Activated naive CD4-positive, alpha-beta T cell treated with anti-CD3 and anti-CD28 coated beads, Interleukin-2, amount 10 ng/mL, durations not matched to agents 7 days and 5 days (primary cell): ENCODE results near the gene FTHL17.

Experiments
- CTCF ChIA-PET: fragments of 350-600 bp; sonication (Branson Sonifier 250); formaldehyde crosslinking; loops from one replicate; lab custom pipeline; 2021; ENCODE audit warnings: antibody characterized with exemption; lab: Charles Lee
- DNase-seq: peaks from one replicate; pipeline ENCODE4 v3.0.0-alpha.2; 2020
- H3K27ac Mint-ChIP-seq: one replicate; pipeline ENCODE4 v1.8.0; 2021; ENCODE audit warnings: mild to moderate bottlenecking, moderate library complexity, mixed read lengths
- H3K27me3 Mint-ChIP-seq: one replicate; pipeline ENCODE4 v1.8.0; 2021; ENCODE audit warnings: mild to moderate bottlenecking, mixed read lengths
- H3K36me3 Mint-ChIP-seq: one replicate; pipeline ENCODE4 v1.8.0; 2021; ENCODE audit warnings: mixed read lengths
- H3K4me1 Mint-ChIP-seq: one replicate; pipeline ENCODE4 v1.8.0; 2021; ENCODE audit warnings: mixed read lengths
- H3K4me3 Mint-ChIP-seq: one replicate; pipeline ENCODE4 v1.8.0; 2021; ENCODE audit warnings: mild to moderate bottlenecking, moderate library complexity, mixed read lengths
- H3K9me3 Mint-ChIP-seq: one replicate; pipeline ENCODE4 v1.8.0; 2021; ENCODE audit warnings: mixed read lengths

FTHL17 gene

GRCh38 chrX:31063114-31063513 is 8.7 kb downstream of the FTHL17 start:
- H3K4me1 Mint-ChIP-seq: no peaks in the 10 kb centered on the region
- no peak overlapping the region for H3K27ac Mint-ChIP-seq
- CTCF ChIA-PET: no interaction called here
- H3K36me3 Mint-ChIP-seq: no peaks in the 10 kb centered on the region
- H3K9me3 Mint-ChIP-seq: peaks cover 6% of the 10 kb centered on the region
- no peaks in the 10 kb centered on the region for H3K27me3 Mint-ChIP-seq
- DNase-seq: no peak
- no peak overlapping the region for H3K4me3 Mint-ChIP-seq

GRCh38 chrX:31061091-31061490 is 10.8 kb downstream of the FTHL17 start:
- DNase-seq: no peak
- H3K4me1 Mint-ChIP-seq: no peaks in the 10 kb centered on the region
- H3K27me3 Mint-ChIP-seq: no peaks in the 10 kb centered on the region
- H3K27ac Mint-ChIP-seq: no peak overlapping the region
- H3K9me3 Mint-ChIP-seq: peaks cover 2% of the 10 kb centered on the region
- no peak overlapping the region for H3K4me3 Mint-ChIP-seq
- CTCF ChIA-PET: no interaction called here
- no peaks in the 10 kb centered on the region for H3K36me3 Mint-ChIP-seq

GRCh38 chrX:31060016-31060415 is 11.8 kb downstream of the FTHL17 start:
- Mint-ChIP-seq H3K9me3 (no peaks in the 10 kb centered on the region), H3K36me3 (no peaks in the 10 kb centered on the region), H3K4me1 (no peaks in the 10 kb centered on the region), H3K27ac (no peak overlapping the region), H3K27me3 (no peaks in the 10 kb centered on the region), H3K4me3 (no peak overlapping the region)
- CTCF ChIA-PET: no interaction called here
- DNase-seq: no peak

- no peaks in the 10 kb centered on the region for H3K9me3 Mint-ChIP-seq
- no peak overlapping the region for H3K27ac Mint-ChIP-seq
- H3K4me3 Mint-ChIP-seq: no peak overlapping the region
- no peaks in the 10 kb centered on the region for H3K36me3 Mint-ChIP-seq
- H3K27me3 Mint-ChIP-seq: no peaks in the 10 kb centered on the region
- no peak for DNase-seq
- H3K4me1 Mint-ChIP-seq: no peaks in the 10 kb centered on the region
- CTCF ChIA-PET: no interaction called here
Measured at GRCh38 chrX:31058284-31058683, 13.6 kb downstream of the FTHL17 start.

- Mint-ChIP-seq H3K4me1 (no peaks in the 10 kb centered on the region), H3K9me3 (no peaks in the 10 kb centered on the region), H3K36me3 (no peaks in the 10 kb centered on the region), H3K27ac (no peak overlapping the region), H3K4me3 (no peak overlapping the region), H3K27me3 (no peaks in the 10 kb centered on the region)
- no peak for DNase-seq
- CTCF ChIA-PET: no interaction called here
Measured at GRCh38 chrX:31057691-31058090, 14.2 kb downstream of the FTHL17 start.

- Mint-ChIP-seq H3K4me1 (no peaks in the 10 kb centered on the region), H3K36me3 (no peaks in the 10 kb centered on the region), H3K27me3 (no peaks in the 10 kb centered on the region), H3K4me3 (no peak overlapping the region), H3K9me3 (no peaks in the 10 kb centered on the region), H3K27ac (no peak overlapping the region)
- CTCF ChIA-PET: interaction anchor here (0.7 kb wide), 1 partner anchor 18 kb away, joined by 3 read pairs; no protein-coding TSS in a partner anchor
- no peak for DNase-seq
Measured at GRCh38 chrX:31057291-31057690, 14.6 kb downstream of the FTHL17 start.

- no peak overlapping the region for H3K4me3 Mint-ChIP-seq
- CTCF ChIA-PET: no interaction called here
Measured at GRCh38 chrX:31053621-31054020, 18.2 kb downstream of the FTHL17 start.

GRCh38 chrX:31039327-31039711 is 32.5 kb downstream of the FTHL17 start:
- Mint-ChIP-seq H3K4me1 (no peaks in the 10 kb centered on the region), H3K27ac (no peak overlapping the region), H3K27me3 (no peaks in the 10 kb centered on the region), H3K36me3 (no peaks in the 10 kb centered on the region), H3K4me3 (no peak overlapping the region), H3K9me3 (no peaks in the 10 kb centered on the region)
- CTCF ChIA-PET: interaction anchor here (0.6 to 3.6 kb wide), 10 partner anchors 7 to 621 kb away, joined by 3 to 29 read pairs (median 3); no protein-coding TSS in a partner anchor
- DNase-seq: no peak

More at GRCh38 chrX:31053621-31054020, 18.2 kb downstream of the FTHL17 start:
- no peaks in the 10 kb centered on the region for H3K36me3 Mint-ChIP-seq
- H3K4me1 Mint-ChIP-seq: no peaks in the 10 kb centered on the region
- H3K27me3 Mint-ChIP-seq: no peaks in the 10 kb centered on the region
- no peak overlapping the region for H3K27ac Mint-ChIP-seq
- no peaks in the 10 kb centered on the region for H3K9me3 Mint-ChIP-seq
- DNase-seq: no peak

- H3K27me3 Mint-ChIP-seq: no peaks in the 10 kb centered on the region
- no peak for DNase-seq
- no peaks in the 10 kb centered on the region for H3K9me3 Mint-ChIP-seq
- no peak overlapping the region for H3K4me3 Mint-ChIP-seq
- H3K36me3 Mint-ChIP-seq: no peaks in the 10 kb centered on the region
- no peaks in the 10 kb centered on the region for H3K4me1 Mint-ChIP-seq
- H3K27ac Mint-ChIP-seq: no peak overlapping the region
- CTCF ChIA-PET: interaction anchor here (0.6 to 3.6 kb wide), 14 partner anchors 8 to 621 kb away, joined by 3 to 29 read pairs (median 3); no protein-coding TSS in a partner anchor
Measured at GRCh38 chrX:31038575-31039326, 33.1 kb downstream of the FTHL17 start.

GRCh38 chrX:31036895-31037294 is 34.9 kb downstream of the FTHL17 start:
- Mint-ChIP-seq H3K36me3 (no peaks in the 10 kb centered on the region), H3K4me3 (no peak overlapping the region), H3K27ac (no peak overlapping the region), H3K4me1 (no peaks in the 10 kb centered on the region), H3K27me3 (peaks cover 4% of the 10 kb centered on the region), H3K9me3 (no peaks in the 10 kb centered on the region)
- CTCF ChIA-PET: interaction anchor here (0.8 to 3.6 kb wide), 9 partner anchors 14 to 621 kb away, joined by 3 to 29 read pairs (median 3); no protein-coding TSS in a partner anchor
- no peak for DNase-seq

GRCh38 chrX:31027351-31027750 is 44.5 kb downstream of the FTHL17 start:
- Mint-ChIP-seq H3K9me3 (no peaks in the 10 kb centered on the region), H3K4me1 (no peaks in the 10 kb centered on the region), H3K27me3 (peaks cover 2% of the 10 kb centered on the region), H3K4me3 (no peak overlapping the region), H3K36me3 (no peaks in the 10 kb centered on the region), H3K27ac (no peak overlapping the region)
- DNase-seq: no peak
- CTCF ChIA-PET: interaction anchor here (1.2 kb wide), 1 partner anchor 12 kb away, joined by 3 read pairs; no protein-coding TSS in a partner anchor

GRCh38 chrX:31024866-31025265 is 47.0 kb downstream of the FTHL17 start:
- no peak overlapping the region for H3K4me3 Mint-ChIP-seq
- H3K36me3 Mint-ChIP-seq: no peaks in the 10 kb centered on the region
- CTCF ChIA-PET: no interaction called here

GRCh38 chrX:31021537-31021936 is 50.3 kb downstream of the FTHL17 start:
- CTCF ChIA-PET: no interaction called here
- no peaks in the 10 kb centered on the region for H3K36me3 Mint-ChIP-seq

More at GRCh38 chrX:31024866-31025265, 47.0 kb downstream of the FTHL17 start:
- Mint-ChIP-seq H3K9me3 (no peaks in the 10 kb centered on the region), H3K27me3 (no peaks in the 10 kb centered on the region), H3K4me1 (no peaks in the 10 kb centered on the region), H3K27ac (no peak overlapping the region)
- no peak for DNase-seq

More at GRCh38 chrX:31021537-31021936, 50.3 kb downstream of the FTHL17 start:
- Mint-ChIP-seq H3K9me3 (no peaks in the 10 kb centered on the region), H3K4me3 (no peak overlapping the region), H3K27ac (no peak overlapping the region), H3K4me1 (no peaks in the 10 kb centered on the region), H3K27me3 (no peaks in the 10 kb centered on the region)
- no peak for DNase-seq
